Airway epithelial cell (primary cell): ENCODE measurements around the gene MLPH. TPM values are rescaled to one million over a fixed set of nuclear protein-coding genes. Genes with fewer than 3 reads are reported as not detected.

Experiments
- total RNA-seq: library from RNA; depleted of rRNA; stranded (reverse); fragments of >200 nt; gene quantifications from 2 replicates; pipeline ENCODE4 v1.2.3, GENCODE V29; 2015

MLPH gene
- 3.8 and 7.8 TPM in 2 replicates for total RNA-seq

DNA sequence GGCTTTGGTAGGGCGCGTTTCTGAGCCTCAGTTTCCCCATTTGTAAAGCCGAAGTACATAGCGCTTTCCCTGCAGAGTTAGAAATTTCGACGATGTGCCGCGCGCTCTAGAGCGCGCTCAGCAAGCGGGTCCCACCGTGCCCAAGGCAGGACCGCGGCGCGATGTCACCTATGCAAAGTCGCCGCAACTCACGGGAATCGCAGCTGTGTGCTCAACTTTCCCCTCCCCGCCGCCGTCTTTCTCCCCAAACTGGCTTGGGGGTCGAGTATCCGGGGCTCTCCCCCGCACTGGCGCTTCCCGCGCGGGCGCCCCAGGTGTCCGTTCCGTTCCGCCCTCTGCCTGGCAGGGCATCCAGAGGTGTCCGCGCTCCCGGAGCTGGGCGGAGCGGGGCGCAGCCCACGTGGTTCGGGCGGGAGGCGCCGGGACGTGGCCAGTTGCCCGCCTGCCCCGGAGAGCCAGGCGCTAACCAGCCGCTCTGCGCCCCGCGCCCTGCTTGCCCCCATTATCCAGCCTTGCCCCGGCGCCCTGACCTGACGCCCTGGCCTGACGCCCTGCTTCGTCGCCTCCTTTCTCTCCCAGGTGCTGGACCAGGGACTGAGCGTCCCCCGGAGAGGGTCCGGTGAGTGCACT, at the start of gene MLPH:
Gene MLPH, plus strand, starts transcription at position 433 of the 630 bp plus-strand sequence. CDS start 6,176 bp downstream, outside the sequence.

GRCh38 chr2:237566401-237567235, 79.6 kb downstream of the MLPH start, which contains the start of gene PRLH:
Gene PRLH, plus strand, starts transcription at chr2:237566574. Its CDS starts 0 bp downstream, at chr2:237566574.

GRCh38 chr2:237590272-237591140, 103.5 kb downstream of the MLPH start, which contains the start of gene RAB17:
Gene RAB17, minus strand, starts transcription at chr2:237590734. Its CDS starts 4,580 bp downstream, at chr2:237586154.

Other genes starting within 250 kb of the MLPH start
- gene COL6A3, start 73.1 kb upstream of the MLPH start, total RNA-seq = 39.3 and 55.6 TPM in 2 replicates
- not detected in 2 replicates for gene PRLH, start 79.3 kb downstream of the MLPH start, total RNA-seq
- 0.85 and 4.7 TPM in 2 replicates for gene RAB17, start 103.5 kb downstream of the MLPH start, total RNA-seq
- gene LRRFIP1, start 140.3 kb downstream of the MLPH start, total RNA-seq = 36.8 and 50.8 TPM in 2 replicates